NCI-H510A (cell line): ENCODE measurements around the gene TEX26.
"Not testable (repeated sequence)": the region's sequence is repeated elsewhere in the genome, so short reads cannot be mapped to it uniquely, and the experiment has no call there.

Experiments used
- DNase-seq: peaks from one replicate; lab custom pipeline; 2025; lab: John Stamatoyannopoulos, UW

TEX26 gene

GRCh38 chr13:30918662-30919405, 13.6 kb upstream of the TEX26 start:
- no peak for DNase-seq

GRCh38 chr13:30920162-30920909, 12.1 kb upstream of the TEX26 start:
- DNase-seq: no peak

- DNase-seq: no peak
Observed at GRCh38 chr13:30923418-30923817, 9.0 kb upstream of the TEX26 start.

- DNase-seq: no peak
Observed at GRCh38 chr13:30924721-30925120, 7.7 kb upstream of the TEX26 start.

GRCh38 chr13:30925429-30925828, 7.0 kb upstream of the TEX26 start:
- no peak for DNase-seq

- DNase-seq: no peak
Observed at GRCh38 chr13:30926781-30927180, 5.7 kb upstream of the TEX26 start.

GRCh38 chr13:30927188-30927587, 5.3 kb upstream of the TEX26 start:
- not testable (repeated sequence) for DNase-seq

GRCh38 chr13:30927595-30927994, 4.9 kb upstream of the TEX26 start:
- no peak for DNase-seq

GRCh38 chr13:30928978-30929377, 3.5 kb upstream of the TEX26 start:
- DNase-seq: no peak

- DNase-seq: no peak
Observed at GRCh38 chr13:30933354-30933670, 856 bp downstream of the TEX26 start.

GRCh38 chr13:30934381-30934780, 1.9 kb downstream of the TEX26 start:
- no peak for DNase-seq

- no peak for DNase-seq
Observed at GRCh38 chr13:30934803-30935202, 2.3 kb downstream of the TEX26 start.

- DNase-seq: no peak
Observed at GRCh38 chr13:30936971-30937370, 4.5 kb downstream of the TEX26 start.

- no peak for DNase-seq
Observed at GRCh38 chr13:30943881-30944280, 11.4 kb downstream of the TEX26 start.

- DNase-seq: no peak
Observed at GRCh38 chr13:30957258-30957943, 24.9 kb downstream of the TEX26 start.

- DNase-seq: no peak
Observed at GRCh38 chr13:30959678-30960077, 27.2 kb downstream of the TEX26 start.

- DNase-seq: no peak
Observed at GRCh38 chr13:30963791-30964190, 31.3 kb downstream of the TEX26 start.

GRCh38 chr13:30965380-30965779, 32.9 kb downstream of the TEX26 start:
- DNase-seq: no peak

- DNase-seq: no peak
Observed at GRCh38 chr13:30966101-30966500, 33.6 kb downstream of the TEX26 start.

- no peak for DNase-seq
Observed at GRCh38 chr13:30968846-30969245, 36.4 kb downstream of the TEX26 start.

GRCh38 chr13:30971575-30971974, 39.1 kb downstream of the TEX26 start:
- no peak for DNase-seq

GRCh38 chr13:30972888-30973377, 40.5 kb downstream of the TEX26 start:
- DNase-seq: no peak

GRCh38 chr13:30974350-30974749, 41.9 kb downstream of the TEX26 start:
- DNase-seq: no peak
